ENCODE measurements around the gene TKT.

GRCh38 chr3:53232641-53233377 is 23.0 kb downstream of the TKT start:
- TF ChIP-seq CTCF (conservative IDR thresholded peaks at IDR 0.05) = no peak
- TF ChIP-seq ZFX (IDR thresholded peaks at IDR 0.05) = no peak
